Type B pancreatic cell (in vitro differentiated cells): ENCODE measurements around the gene FRMD1. TPM values are rescaled to one million over a fixed set of nuclear protein-coding genes. Genes with fewer than 3 reads are reported as not detected.

Experiments
- DNase-seq: peaks from one replicate; pipeline ENCODE4 v3.0.0; 2021; ENCODE audit warnings: mixed read lengths; ENCODE audit not compliant: unreplicated experiment; ENCODE audit errors: extremely low spot score
- H3K27ac Mint-ChIP-seq: 2 replicates; pipeline ENCODE4 v1.8.0; 2021; ENCODE audit warnings: mild to moderate bottlenecking, mixed read lengths
- H3K27me3 Mint-ChIP-seq: 2 replicates; pipeline ENCODE4 v1.8.0; 2021; ENCODE audit warnings: mixed read lengths
- H3K36me3 Mint-ChIP-seq: 2 replicates; pipeline ENCODE4 v1.8.0; 2021; ENCODE audit warnings: mixed read lengths
- H3K4me1 Mint-ChIP-seq: one replicate; pipeline ENCODE4 v1.8.0; 2021; ENCODE audit warnings: mixed read lengths; ENCODE audit not compliant: unreplicated experiment
- H3K4me3 Mint-ChIP-seq: 2 replicates; pipeline ENCODE4 v1.8.0; 2021; ENCODE audit warnings: mild to moderate bottlenecking, mixed read lengths
- H3K9me3 Mint-ChIP-seq: 2 replicates; pipeline ENCODE4 v1.8.0; 2021; ENCODE audit warnings: mixed read lengths
- total RNA-seq: library from RNA; stranded (reverse); gene quantifications from 2 replicates; pipeline ENCODE4 v1.2.1, GENCODE V29; 2021; ENCODE audit warnings: low replicate concordance
- TF ChIP-seq, protein P1 (sequence below): fragments of 200-600 bp; sonication (generic); conservative IDR thresholded peaks from 2 replicates; pipeline ENCODE4 v1.5.0; 2021; ENCODE audit warnings: antibody characterized with exemption, mild to moderate bottlenecking

The FRMD1 gene
- total RNA-seq, 1 donor from 2014 or later, result 0.17 TPM

- DNase-seq, result no peak
- Mint-ChIP-seq H3K4me3 (no peak overlapping the region), H3K27ac (peak overlapping the region; percentile 46), H3K36me3 (no peaks in the 10 kb centered on the region), H3K9me3 (no peaks in the 10 kb centered on the region), H3K4me1 (peaks cover 35% of the 10 kb centered on the region), H3K27me3 (peaks cover 5% of the 10 kb centered on the region)
- TF ChIP-seq, protein P1, sequence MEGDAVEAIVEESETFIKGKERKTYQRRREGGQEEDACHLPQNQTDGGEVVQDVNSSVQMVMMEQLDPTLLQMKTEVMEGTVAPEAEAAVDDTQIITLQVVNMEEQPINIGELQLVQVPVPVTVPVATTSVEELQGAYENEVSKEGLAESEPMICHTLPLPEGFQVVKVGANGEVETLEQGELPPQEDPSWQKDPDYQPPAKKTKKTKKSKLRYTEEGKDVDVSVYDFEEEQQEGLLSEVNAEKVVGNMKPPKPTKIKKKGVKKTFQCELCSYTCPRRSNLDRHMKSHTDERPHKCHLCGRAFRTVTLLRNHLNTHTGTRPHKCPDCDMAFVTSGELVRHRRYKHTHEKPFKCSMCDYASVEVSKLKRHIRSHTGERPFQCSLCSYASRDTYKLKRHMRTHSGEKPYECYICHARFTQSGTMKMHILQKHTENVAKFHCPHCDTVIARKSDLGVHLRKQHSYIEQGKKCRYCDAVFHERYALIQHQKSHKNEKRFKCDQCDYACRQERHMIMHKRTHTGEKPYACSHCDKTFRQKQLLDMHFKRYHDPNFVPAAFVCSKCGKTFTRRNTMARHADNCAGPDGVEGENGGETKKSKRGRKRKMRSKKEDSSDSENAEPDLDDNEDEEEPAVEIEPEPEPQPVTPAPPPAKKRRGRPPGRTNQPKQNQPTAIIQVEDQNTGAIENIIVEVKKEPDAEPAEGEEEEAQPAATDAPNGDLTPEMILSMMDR, result no peak
These were observed 25.6 kb upstream of the FRMD1 start for GRCh38 chr6:168104636-168105035.

DNA sequence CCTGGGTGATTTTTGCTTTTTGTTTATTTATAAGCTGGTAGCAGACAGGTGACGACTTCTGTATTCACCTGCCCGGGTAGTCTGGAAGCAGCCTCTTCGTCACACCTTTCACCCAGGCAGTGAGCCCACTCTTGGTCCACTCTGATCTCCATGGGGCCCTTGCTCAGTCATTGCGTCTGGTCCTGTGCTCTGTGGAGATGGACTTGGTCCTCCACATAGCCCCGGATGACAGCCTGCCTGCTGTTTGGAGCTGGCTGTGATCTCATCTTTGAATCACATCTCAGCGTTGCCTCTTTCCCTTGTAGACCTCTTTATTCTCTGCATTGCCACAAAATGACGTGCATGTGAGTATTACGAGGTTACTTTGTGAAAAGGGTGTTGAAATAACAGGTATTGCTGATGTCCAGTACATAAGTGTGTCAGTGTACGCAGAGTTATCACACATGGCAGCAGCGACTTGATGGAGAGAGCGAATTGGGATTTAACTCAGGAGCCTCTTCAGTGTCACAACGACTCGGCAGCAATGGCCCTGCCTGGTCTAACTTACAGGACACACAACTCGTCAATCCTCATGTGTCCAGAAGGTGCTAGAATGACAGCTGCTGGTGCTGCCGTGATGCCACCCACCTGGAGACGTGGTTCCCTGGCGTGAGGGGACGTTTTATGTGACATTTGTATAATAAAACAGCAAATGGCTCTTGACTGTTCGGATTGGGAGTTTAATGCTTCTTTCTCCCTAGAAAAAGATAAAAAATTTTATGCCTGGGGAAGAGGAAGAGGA is 24.2 kb upstream of the FRMD1 start:
- peaks cover 5% of the 10 kb centered on the region for H3K27me3 Mint-ChIP-seq
- TF ChIP-seq, protein P1, result no peak
- H3K9me3 Mint-ChIP-seq, result no peaks in the 10 kb centered on the region
- no peak overlapping the region for H3K27ac Mint-ChIP-seq
- DNase-seq, result no peak
- H3K4me1 Mint-ChIP-seq, result peaks cover 40% of the 10 kb centered on the region
- H3K36me3 Mint-ChIP-seq, result no peaks in the 10 kb centered on the region
- no peak overlapping the region for H3K4me3 Mint-ChIP-seq

- H3K27ac Mint-ChIP-seq, result no peak overlapping the region
- TF ChIP-seq, protein P1, result no peak
- H3K27me3 Mint-ChIP-seq, result peaks cover 5% of the 10 kb centered on the region
- H3K4me3 Mint-ChIP-seq, result no peak overlapping the region
- DNase-seq, result no peak
- H3K9me3 Mint-ChIP-seq, result no peaks in the 10 kb centered on the region
- H3K4me1 Mint-ChIP-seq, result peaks cover 36% of the 10 kb centered on the region
- no peaks in the 10 kb centered on the region for H3K36me3 Mint-ChIP-seq
These were observed 23.4 kb upstream of the FRMD1 start for GRCh38 chr6:168102315-168102985.

DNA sequence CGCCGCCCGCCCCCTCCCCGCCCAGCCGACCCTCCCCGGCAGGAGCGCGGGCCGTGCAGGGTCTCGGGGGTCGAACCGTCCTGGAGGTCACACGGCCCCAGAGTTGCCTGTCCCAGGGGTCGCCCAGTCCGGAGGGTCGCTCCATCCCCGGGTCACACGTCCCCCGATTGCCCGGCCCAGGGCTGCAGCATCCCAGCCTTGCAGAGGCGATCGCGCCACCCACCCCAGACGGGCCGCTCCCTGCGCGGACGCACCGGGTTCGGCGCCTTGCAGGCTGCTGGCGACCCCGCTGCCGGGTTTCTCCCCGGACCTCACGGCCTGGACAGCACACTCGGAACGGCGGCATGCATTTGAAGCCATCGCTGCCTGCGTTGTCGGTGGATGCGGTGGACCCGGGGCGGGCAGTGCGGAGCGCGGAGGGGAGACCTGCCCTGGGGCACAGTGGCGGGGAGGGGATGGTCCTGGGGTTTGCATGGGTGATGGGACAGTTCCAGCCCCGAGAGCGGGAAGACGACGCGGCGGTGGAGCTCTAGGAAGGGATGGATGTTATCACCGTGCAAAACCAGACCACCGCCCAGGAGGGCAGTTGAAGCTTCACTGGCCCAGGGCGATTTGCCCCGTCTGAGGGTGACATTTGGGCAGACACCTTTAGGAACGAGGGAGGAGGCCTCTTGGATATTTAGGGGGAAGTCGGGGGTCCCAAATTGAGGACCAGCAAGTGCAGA is 22.7 kb upstream of the FRMD1 start:
- H3K36me3 Mint-ChIP-seq, result no peaks in the 10 kb centered on the region
- no peak overlapping the region for H3K4me3 Mint-ChIP-seq
- no peak for DNase-seq
- no peak overlapping the region for H3K27ac Mint-ChIP-seq
- TF ChIP-seq, protein P1, result no peak
- H3K27me3 Mint-ChIP-seq, result peaks cover 5% of the 10 kb centered on the region
- peaks cover 36% of the 10 kb centered on the region for H3K4me1 Mint-ChIP-seq
- no peaks in the 10 kb centered on the region for H3K9me3 Mint-ChIP-seq

DNA sequence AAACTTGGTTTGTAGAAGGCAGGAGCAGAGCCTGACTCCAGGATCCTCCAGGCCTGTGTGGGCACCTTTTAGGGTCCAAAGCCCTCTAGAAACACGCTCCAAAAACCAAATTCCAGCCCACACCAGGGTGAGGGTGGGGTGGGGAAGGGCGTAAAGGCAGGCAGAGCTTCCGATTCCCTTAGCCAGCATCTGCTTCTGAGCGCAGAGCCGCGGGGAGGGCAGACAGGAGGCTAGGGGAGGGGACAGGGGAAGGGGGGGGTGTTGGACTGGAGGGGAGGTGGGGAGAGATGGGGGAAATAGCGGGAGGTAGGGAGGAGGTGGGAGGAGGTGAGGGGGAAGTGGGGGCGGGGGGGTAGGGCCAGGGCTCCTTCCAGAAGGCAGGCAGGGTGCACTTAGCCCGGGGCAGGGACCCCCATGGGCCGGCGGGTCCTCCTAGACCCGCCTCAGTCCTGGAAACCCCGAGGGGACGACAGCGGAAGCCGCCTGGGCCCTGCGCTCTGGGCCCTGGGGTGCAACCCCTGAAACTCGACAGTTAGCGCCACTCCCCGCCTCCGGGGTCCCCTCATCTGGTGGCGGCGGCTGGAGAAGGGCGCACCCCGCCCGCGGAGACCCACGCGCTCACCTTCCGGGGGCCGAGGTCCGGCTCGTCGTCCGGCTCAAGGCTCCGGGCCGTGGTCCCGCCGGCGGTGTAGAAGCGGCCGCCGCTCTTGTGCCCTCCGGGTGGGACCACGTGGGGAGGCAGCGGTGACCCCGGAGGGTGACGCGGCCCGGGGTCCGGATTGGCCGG is 22.0 kb upstream of the FRMD1 start:
- H3K36me3 Mint-ChIP-seq, result no peaks in the 10 kb centered on the region
- DNase-seq, result no peak
- no peak overlapping the region for H3K4me3 Mint-ChIP-seq
- TF ChIP-seq, protein P1, result no peak
- H3K9me3 Mint-ChIP-seq, result no peaks in the 10 kb centered on the region
- peaks cover 28% of the 10 kb centered on the region for H3K4me1 Mint-ChIP-seq
- peaks cover 5% of the 10 kb centered on the region for H3K27me3 Mint-ChIP-seq
- no peak overlapping the region for H3K27ac Mint-ChIP-seq
